ENCODE measurements around the gene DPCD. TPM values are rescaled to one million over a fixed set of nuclear protein-coding genes. Genes with fewer than 3 reads are reported as not detected.

Gene DPCD
- total and polyA plus RNA-seq, 2 experiments from 2014 or later = 22.5 to 38.1 TPM

DNA sequence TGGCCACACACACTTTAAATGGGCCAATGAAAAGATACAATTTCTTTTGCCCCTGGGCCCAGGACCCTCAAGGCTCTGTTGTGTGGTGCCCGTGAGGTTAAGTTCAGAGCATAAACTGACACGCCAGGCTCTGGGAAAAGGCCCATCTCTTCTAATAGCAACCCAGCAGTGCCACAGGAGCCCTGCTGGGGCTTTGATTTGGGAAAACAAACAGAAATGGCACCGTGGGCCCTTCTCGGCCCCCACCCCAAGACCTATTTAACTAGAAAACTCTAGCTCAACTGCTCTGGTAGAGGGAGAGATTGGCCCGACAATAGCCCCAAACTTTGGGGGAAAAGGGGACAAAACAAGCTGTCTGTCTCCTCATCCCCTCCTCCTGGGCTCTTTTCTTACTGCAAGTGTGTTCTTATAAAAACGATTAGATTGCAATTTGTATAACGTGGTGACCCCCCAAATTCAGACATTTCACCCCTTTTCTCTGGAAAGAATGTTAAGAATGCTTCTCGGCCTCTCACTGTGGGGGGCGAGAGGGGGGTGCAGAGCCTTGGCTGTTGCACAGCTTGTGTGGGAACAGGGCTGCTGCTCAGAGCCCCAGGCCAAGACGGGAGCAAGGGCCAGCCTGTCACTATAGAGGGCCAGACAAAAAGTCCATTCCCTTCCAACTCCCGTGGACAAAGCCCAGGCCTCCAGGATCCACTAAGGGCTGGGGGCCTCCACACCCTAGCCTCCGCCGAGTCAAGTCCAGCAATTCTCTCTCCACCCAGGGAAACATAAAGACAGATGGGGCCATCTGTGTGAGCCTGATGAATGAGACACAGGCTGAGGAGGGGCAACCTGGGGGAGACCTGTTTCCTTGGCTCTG lies 26.8 kb downstream of the DPCD start:
- H3K4me1 Mint-ChIP-seq = peaks cover 36% of the 10 kb centered on the region
- ATAC-seq (peak; percentile 62), DNase-seq (ENCODE audit: low spot score) (peak; percentile 65)
- no peak for TF ChIP-seq CREB1 (CRISPR knock-in tag; IDR thresholded peaks at IDR 0.05; ENCODE audit: low read depth)
- no peak for TF ChIP-seq EZH2 (IDR thresholded peaks at IDR 0.05; ENCODE audit: low read depth, unreplicated experiment)
- TF ChIP-seq POLR2AphosphoS5 (IDR thresholded peaks at IDR 0.05; ENCODE audit: low read depth) = no peak
- TF ChIP-seq CTCF (conservative IDR thresholded peaks at IDR 0.05; ENCODE audit: low read depth in 2 of 2) = peak in 1 of 2 experiments; percentile 37; a peak in 2 of 4 replicates
- no peak for TF ChIP-seq EZH2phosphoT487 (IDR thresholded peaks at IDR 0.05; ENCODE audit: unreplicated experiment)
- TF ChIP-seq ZNF331 (CRISPR knock-in tag; IDR thresholded peaks at IDR 0.05; ENCODE audit: low read depth) = no peak
- no peak overlapping the region for H2AFZ ChIP-seq
- peaks cover 21% of the 10 kb centered on the region for H3K27me3 Mint-ChIP-seq (ENCODE audit: insufficient read depth, low read depth, poor library complexity)
- H3K9me2 ChIP-seq (ENCODE audit: insufficient read depth) = no peaks in the 10 kb centered on the region
- no peaks in the 10 kb centered on the region for H4K20me1 ChIP-seq (replicated peaks; ENCODE audit: insufficient read depth)
- no peak overlapping the region; the same call in 2 of the 3 replicates for H3K4me3 Mint-ChIP-seq
- H3K4me2 ChIP-seq = peak overlapping the region; percentile 58; the same call in 1 of the 2 replicates
- peaks cover 24% of the 10 kb centered on the region for H3K4me1 ChIP-seq (ENCODE audit: insufficient read depth)
- H3K27ac Mint-ChIP-seq = peak overlapping the region; percentile 68
- H3K36me3 ChIP-seq (ENCODE audit: insufficient read depth) = no peaks in the 10 kb centered on the region
- H3K79me2 ChIP-seq (replicated peaks; ENCODE audit: insufficient read depth) = no peaks in the 10 kb centered on the region
- peaks cover 7% of the 10 kb centered on the region; the same call in 2 of the 3 replicates for H3K36me3 Mint-ChIP-seq (ENCODE audit: low read depth)
- no peaks in the 10 kb centered on the region for H3F3A ChIP-seq (replicated peaks; ENCODE audit: low read depth)
- no peaks in the 10 kb centered on the region for H3K9me3 Mint-ChIP-seq
- H3K27me3 ChIP-seq (ENCODE audit: insufficient read depth) = no peaks in the 10 kb centered on the region
- peak overlapping the region; percentile 81 for H3K27ac ChIP-seq (ENCODE audit: low read depth)
- no peak overlapping the region for H3K4me3 ChIP-seq

GRCh38 chr10:101615525-101616116 lies 27.5 kb downstream of the DPCD start:
- Histone ChIP-seq H3K36me3 (ENCODE audit: insufficient read depth) (no peaks in the 10 kb centered on the region), H3K4me3 (no peak overlapping the region), H3K27me3 (ENCODE audit: insufficient read depth) (no peaks in the 10 kb centered on the region), H3K4me2 (peak overlapping the region; percentile 58; the same call in 1 of the 2 replicates), H3K27ac (ENCODE audit: low read depth) (no peak overlapping the region), H3F3A (replicated peaks; ENCODE audit: low read depth) (no peaks in the 10 kb centered on the region), H3K4me1 (ENCODE audit: insufficient read depth) (peaks cover 24% of the 10 kb centered on the region), H3K79me2 (replicated peaks; ENCODE audit: insufficient read depth) (no peaks in the 10 kb centered on the region), H3K9me2 (ENCODE audit: insufficient read depth) (no peaks in the 10 kb centered on the region), H4K20me1 (replicated peaks; ENCODE audit: insufficient read depth) (no peaks in the 10 kb centered on the region), H2AFZ (no peak overlapping the region)
- H3K9me3 Mint-ChIP-seq = no peaks in the 10 kb centered on the region
- peaks cover 4% of the 10 kb centered on the region; the same call in 2 of the 3 replicates for H3K36me3 Mint-ChIP-seq (ENCODE audit: low read depth)
- ATAC-seq (no peak), DNase-seq (ENCODE audit: low spot score) (no peak)
- H3K4me1 Mint-ChIP-seq = peaks cover 36% of the 10 kb centered on the region
- peak overlapping the region; percentile 33 for H3K27ac Mint-ChIP-seq
- no peak overlapping the region; the same call in 2 of the 3 replicates for H3K4me3 Mint-ChIP-seq
- H3K27me3 Mint-ChIP-seq (ENCODE audit: insufficient read depth, low read depth, poor library complexity) = peaks cover 21% of the 10 kb centered on the region
- TF ChIP-seq POLR2AphosphoS5 (IDR thresholded peaks at IDR 0.05; ENCODE audit: low read depth) (no peak), EZH2 (IDR thresholded peaks at IDR 0.05; ENCODE audit: low read depth, unreplicated experiment) (no peak), CTCF (conservative IDR thresholded peaks at IDR 0.05; ENCODE audit: low read depth in 2 of 2) (no peak), ZNF114 (CRISPR knock-in tag; IDR thresholded peaks at IDR 0.05) (no peak), STAT1 (IDR thresholded peaks at IDR 0.05; ENCODE audit: unreplicated experiment) (no peak), JUNB (IDR thresholded peaks at IDR 0.05; ENCODE audit: unreplicated experiment) (no peak), ETS1 (IDR thresholded peaks at IDR 0.05) (no peak), CREB1 (CRISPR knock-in tag; IDR thresholded peaks at IDR 0.05; ENCODE audit: low read depth) (no peak), ZNF331 (CRISPR knock-in tag; IDR thresholded peaks at IDR 0.05; ENCODE audit: low read depth) (no peak), NANOG (IDR thresholded peaks at IDR 0.05; ENCODE audit: borderline replicate concordance) (no peak), EZH2phosphoT487 (IDR thresholded peaks at IDR 0.05; ENCODE audit: unreplicated experiment) (no peak)

All from GM23338 (cell line).